Left lung (tissue), 10 donors: ENCODE measurements around the gene FHIT. TPM values are rescaled to one million over a fixed set of nuclear protein-coding genes. Genes with fewer than 3 reads are reported as not detected.

Experiments used
- ATAC-seq: fragments of 200-7000 bp; cut with Tn5 transposase; one replicate; pipeline ENCODE4 v1.9.1; 2020; ENCODE audit warnings: moderate library complexity
- DNase-seq, 4 donors: peaks; one replicate each; pipeline ENCODE4 v3.0.0-alpha.2; 2013 to 2020
- H3K27ac ChIP-seq, 2 donors: fragments of 200-600 bp; sonication (generic) in 1 of 2; one replicate each; pipeline versions ENCODE4 v1.5.0 to v1.8.0; 2020 to 2021
- H3K27me3 ChIP-seq, 2 donors: fragments of 200-600 bp; sonication (generic) in 1 of 2; one replicate each; pipeline versions ENCODE4 v1.5.0 to v1.8.0; 2020 to 2021
- H3K36me3 ChIP-seq, 2 donors: fragments of 200-600 bp; sonication (generic) in 1 of 2; one replicate each; pipeline versions ENCODE4 v1.5.0 to v1.8.0; 2020 to 2021
- H3K4me1 ChIP-seq, 2 donors: fragments of 200-600 bp; one replicate each; pipeline ENCODE4 v1.8.0; 2021
- H3K4me3 ChIP-seq, 2 donors: fragments of 200-600 bp; sonication (generic) in 1 of 2; one replicate each; pipeline versions ENCODE4 v1.5.0 to v1.8.0; 2020 to 2021; ENCODE audit warnings: mild to moderate bottlenecking in 1 of 2
- H3K9me3 ChIP-seq, 2 donors: fragments of 200-600 bp; sonication (generic) in 1 of 2; one replicate each; pipeline versions ENCODE4 v1.5.0 to v1.8.0; 2020 to 2021
- intact Hi-C, 2 donors: fragments of 100-400 bp; cut with DNase I; formaldehyde crosslinking; loops; one replicate each; pipeline versions ENCODE4 v1.11.2 to v1.14.2; 2022
- polyA plus RNA-seq, 6 donors: library from polyadenylated mRNA; unstranded; fragments of 120-200 nt; gene quantifications; one replicate each; pipeline ENCODE4 v1.2.1, GENCODE V29; 2013; ENCODE audit not compliant: insufficient read length in 6 of 6
- total RNA-seq, 2 donors: library from RNA; stranded (reverse); fragmentation: NEBNext Ultra II Directional; extraction: Animal tissue kit (Norgen Biotek cat#: 25700); gene quantifications; one replicate each; pipeline ENCODE4 v1.2.1, GENCODE V29; 2021
- TF ChIP-seq, protein P1 (sequence below), 2 donors: fragments of 200-600 bp; sonication (generic) in 1 of 2; IDR thresholded peaks; one replicate each; pipeline versions ENCODE4 v1.5.0 to v1.8.0; 2021; ENCODE audit warnings: antibody characterized with exemption in 2 of 2
- donor health status: DM: no; HTN: yes; CAD: no.
- donor health status: DM: no; HTN: no; CAD: no.

FHIT gene
- total and polyA plus RNA-seq, 8 donors = 8.5 to 16.3 (median 9.7) TPM

DNA sequence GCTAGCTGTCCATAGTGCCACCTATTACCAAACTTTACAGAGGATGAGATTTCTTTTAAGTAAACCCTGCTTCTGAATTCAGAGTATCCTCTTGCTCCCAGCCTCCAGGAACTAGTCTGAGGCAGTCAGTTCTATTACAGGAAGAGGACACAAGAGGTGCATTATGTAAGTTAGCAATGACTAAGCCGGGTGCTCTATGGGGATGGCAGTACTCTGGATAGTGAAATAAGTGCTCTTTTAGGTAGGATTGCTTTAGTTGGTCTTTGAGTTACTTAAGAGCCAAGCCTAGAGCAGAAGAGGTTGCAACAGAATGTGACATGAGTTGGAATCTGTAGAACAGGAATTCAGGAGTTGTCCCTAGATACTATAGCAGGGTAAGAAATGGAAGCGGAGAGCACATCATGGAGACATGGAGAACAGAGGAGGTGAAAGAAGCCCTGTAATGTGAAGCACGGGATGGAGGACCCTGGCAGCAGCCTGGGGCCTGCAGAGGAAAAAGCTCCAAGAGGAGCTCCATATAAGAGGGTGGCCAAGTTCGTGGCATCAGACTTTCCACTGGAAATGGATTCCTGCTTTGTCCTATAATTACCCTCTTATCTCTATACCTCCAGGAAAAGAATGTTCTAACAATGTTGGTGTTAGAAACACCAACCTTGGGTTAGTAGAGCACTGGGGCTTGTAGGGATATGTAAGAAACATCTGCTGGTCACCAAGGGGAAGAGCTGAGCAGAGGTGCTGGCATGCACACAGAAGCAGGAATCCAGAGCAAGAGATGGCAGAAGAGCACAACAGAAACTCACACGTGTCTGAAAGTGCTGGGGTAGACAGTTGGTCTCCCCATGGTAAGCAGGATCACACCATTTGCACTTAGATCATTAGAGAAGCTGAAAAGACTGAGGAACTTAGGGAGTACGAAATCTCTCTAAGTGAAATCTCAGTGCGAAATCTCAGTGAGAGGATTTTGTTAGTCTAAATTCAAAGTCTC, 851.1 kb downstream of the FHIT start:
- Histone ChIP-seq H3K4me3 (no peak overlapping the region), H3K27me3 (no peaks in the 10 kb centered on the region), H3K27ac (no peak overlapping the region), H3K36me3 (no peaks in the 10 kb centered on the region), H3K4me1 (no peaks in the 10 kb centered on the region), H3K9me3 (no peaks in the 10 kb centered on the region)
- intact Hi-C loops = no loop called here
- DNase-seq (no peak), ATAC-seq (peak; percentile 98)
- TF ChIP-seq, protein P1, sequence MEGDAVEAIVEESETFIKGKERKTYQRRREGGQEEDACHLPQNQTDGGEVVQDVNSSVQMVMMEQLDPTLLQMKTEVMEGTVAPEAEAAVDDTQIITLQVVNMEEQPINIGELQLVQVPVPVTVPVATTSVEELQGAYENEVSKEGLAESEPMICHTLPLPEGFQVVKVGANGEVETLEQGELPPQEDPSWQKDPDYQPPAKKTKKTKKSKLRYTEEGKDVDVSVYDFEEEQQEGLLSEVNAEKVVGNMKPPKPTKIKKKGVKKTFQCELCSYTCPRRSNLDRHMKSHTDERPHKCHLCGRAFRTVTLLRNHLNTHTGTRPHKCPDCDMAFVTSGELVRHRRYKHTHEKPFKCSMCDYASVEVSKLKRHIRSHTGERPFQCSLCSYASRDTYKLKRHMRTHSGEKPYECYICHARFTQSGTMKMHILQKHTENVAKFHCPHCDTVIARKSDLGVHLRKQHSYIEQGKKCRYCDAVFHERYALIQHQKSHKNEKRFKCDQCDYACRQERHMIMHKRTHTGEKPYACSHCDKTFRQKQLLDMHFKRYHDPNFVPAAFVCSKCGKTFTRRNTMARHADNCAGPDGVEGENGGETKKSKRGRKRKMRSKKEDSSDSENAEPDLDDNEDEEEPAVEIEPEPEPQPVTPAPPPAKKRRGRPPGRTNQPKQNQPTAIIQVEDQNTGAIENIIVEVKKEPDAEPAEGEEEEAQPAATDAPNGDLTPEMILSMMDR (IDR thresholded peaks at IDR 0.05) = no peak

DNA sequence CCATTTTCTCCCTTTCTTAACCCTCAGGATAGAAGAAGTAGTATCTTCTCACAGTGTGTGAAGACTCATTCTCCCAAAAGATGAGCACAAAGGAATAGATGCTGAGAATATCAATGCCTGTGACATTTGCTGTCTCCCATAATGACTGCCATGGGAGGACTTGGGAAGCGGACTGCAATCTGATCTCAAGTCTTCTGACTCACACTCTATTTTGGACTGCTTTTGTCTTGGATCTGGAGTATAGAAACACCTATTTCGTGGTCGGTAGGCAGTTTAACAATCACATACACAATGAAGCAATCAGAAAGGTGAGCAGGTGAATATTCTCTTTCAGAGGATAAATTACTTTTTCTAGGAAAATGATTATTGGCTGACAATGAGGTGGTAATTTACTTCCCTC, 852.0 kb downstream of the FHIT start:
- no peaks in the 10 kb centered on the region for H3K4me1 ChIP-seq
- DNase-seq (no peak), ATAC-seq (no peak)

DNA sequence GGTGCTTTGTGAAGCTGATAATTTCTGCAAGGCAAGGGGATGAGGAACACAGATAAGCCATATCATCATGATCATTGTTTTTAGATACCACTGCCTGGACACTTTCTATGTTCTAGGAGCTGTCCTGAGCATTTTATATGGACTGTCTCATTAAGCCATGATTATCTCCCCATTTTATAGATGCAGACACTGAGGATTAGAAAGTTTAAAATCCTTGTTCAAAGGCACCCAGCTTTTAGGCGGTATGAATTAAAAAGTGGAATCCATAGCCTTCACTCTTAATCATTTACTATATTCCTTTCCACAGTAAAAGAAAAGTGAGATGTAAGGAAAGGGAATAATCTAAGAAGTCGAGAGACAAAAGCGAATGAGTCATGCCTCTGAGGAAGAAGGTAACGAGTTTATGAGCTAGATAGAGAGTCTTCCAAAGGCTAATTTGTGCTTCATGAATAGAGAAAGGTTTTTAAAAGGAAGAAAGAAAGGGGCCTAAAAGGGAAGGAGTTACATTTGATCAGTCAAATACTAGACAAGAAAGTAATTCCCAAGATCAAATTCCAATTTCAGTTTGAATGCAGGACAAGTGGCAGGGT, 856.0 kb downstream of the FHIT start:
- Histone ChIP-seq H3K27ac (no peak overlapping the region), H3K36me3 (no peaks in the 10 kb centered on the region), H3K4me1 (no peaks in the 10 kb centered on the region), H3K27me3 (no peaks in the 10 kb centered on the region), H3K9me3 (no peaks in the 10 kb centered on the region), H3K4me3 (no peak overlapping the region)
- ATAC-seq = no peak
- intact Hi-C loops = no loop called here
- no peak for DNase-seq
- TF ChIP-seq, protein P1 (IDR thresholded peaks at IDR 0.05) = no peak

More for the DNA sequence above, 852.0 kb downstream of the FHIT start:
- H3K4me3 ChIP-seq = no peak overlapping the region
- intact Hi-C loops = no loop called here
- H3K27me3 ChIP-seq = no peaks in the 10 kb centered on the region
- TF ChIP-seq, protein P1 (IDR thresholded peaks at IDR 0.05) = no peak
- H3K36me3 ChIP-seq = no peaks in the 10 kb centered on the region
- no peak overlapping the region for H3K27ac ChIP-seq
- H3K9me3 ChIP-seq = no peaks in the 10 kb centered on the region

DNA sequence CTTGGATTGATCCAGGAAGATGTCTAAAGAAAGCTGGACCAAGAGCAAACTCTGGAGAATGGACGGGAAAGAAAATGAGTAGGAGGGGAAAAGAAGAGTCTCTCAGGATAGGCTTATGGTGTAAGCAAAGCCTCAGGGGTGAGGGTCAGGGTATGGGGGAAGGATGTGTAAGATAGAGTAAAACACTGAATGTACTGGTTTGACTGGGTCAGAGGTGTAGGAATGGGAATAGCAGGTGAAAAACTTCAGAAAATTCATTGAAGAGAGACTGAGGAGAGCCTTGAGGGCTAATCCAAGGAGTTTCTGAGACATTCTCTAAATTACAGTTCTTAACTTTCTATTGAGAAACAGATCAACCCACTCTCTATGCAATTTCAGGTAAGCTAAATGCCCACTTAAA, 857.3 kb downstream of the FHIT start:
- no peaks in the 10 kb centered on the region for H3K27me3 ChIP-seq
- DNase-seq = no peak
- intact Hi-C loops = no loop called here
- TF ChIP-seq, protein P1 (IDR thresholded peaks at IDR 0.05) = no peak
- no peak overlapping the region for H3K4me3 ChIP-seq
- no peaks in the 10 kb centered on the region for H3K36me3 ChIP-seq
- no peak overlapping the region for H3K27ac ChIP-seq
- no peaks in the 10 kb centered on the region for H3K4me1 ChIP-seq
- ATAC-seq = no peak
- no peaks in the 10 kb centered on the region for H3K9me3 ChIP-seq

DNA sequence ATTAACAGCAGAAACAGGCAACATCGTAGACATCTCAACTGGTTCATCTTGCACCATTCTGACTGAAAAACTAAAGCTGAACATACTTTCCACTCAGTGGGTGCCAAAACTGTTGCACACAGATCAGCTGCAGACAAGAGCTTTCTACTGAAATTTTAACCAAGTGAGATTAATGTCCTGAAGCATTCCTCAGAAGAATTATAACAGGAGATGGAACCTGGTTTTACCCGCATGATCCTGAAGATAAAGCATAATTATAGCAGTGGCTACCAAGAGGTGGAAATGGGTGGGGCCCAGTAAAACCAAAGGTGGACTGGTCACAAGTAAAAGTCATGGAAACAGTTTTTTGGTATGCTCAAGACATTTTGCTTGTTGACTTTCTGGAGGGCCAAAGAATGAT, 858.8 kb downstream of the FHIT start:
- TF ChIP-seq, protein P1 (IDR thresholded peaks at IDR 0.05) = no peak
- DNase-seq (no peak), ATAC-seq (no peak)
- Histone ChIP-seq H3K9me3 (no peaks in the 10 kb centered on the region), H3K27ac (no peak overlapping the region), H3K4me3 (no peak overlapping the region), H3K27me3 (no peaks in the 10 kb centered on the region), H3K36me3 (no peaks in the 10 kb centered on the region), H3K4me1 (no peaks in the 10 kb centered on the region)
- intact Hi-C loops = no loop called here
